Kidney (tissue), 14 donors: ENCODE data around the gene GTPBP1. TPM values are rescaled to one million over a fixed set of nuclear protein-coding genes. Genes with fewer than 3 reads are reported as not detected.
A peak's percentile ranks its signal among the peaks of the same experiment; 100 is the strongest.

Experiments
- DNase-seq, 5 donors: peaks; one replicate each; pipeline ENCODE4 v3.0.0-alpha.2; 2013 to 2020
- FAIRE-seq: peaks from 2 replicates; lab custom pipeline; 2012; peaks lifted over from hg19 to GRCh38; lab: Jason Lieb, UNC
- H3K27ac ChIP-seq, 2 donors: one replicate each; pipeline ENCODE4 v1.7.0; 2013; ENCODE audit warnings: low read depth in 2 of 2, low read length in 2 of 2, inconsistent platforms in 1 of 2
- H3K27me3 ChIP-seq: one replicate; pipeline ENCODE4 v1.7.1; 2013; ENCODE audit warnings: low read length, inconsistent platforms; ENCODE audit not compliant: control insufficient read depth, insufficient read depth
- H3K36me3 ChIP-seq, 3 donors: one replicate each; pipeline versions ENCODE4 v1.7.0 to v1.7.1; 2013; ENCODE audit warnings: low read length in 3 of 3, control low read depth in 1 of 3, inconsistent platforms in 1 of 3; ENCODE audit not compliant: insufficient read depth in 3 of 3, control insufficient read depth in 2 of 3
- H3K4me1 ChIP-seq, 3 donors: one replicate each; pipeline versions ENCODE4 v1.7.0 to v1.7.1; 2013; ENCODE audit warnings: low read length in 3 of 3, inconsistent platforms in 1 of 3, low read depth in 1 of 3; ENCODE audit not compliant: control insufficient read depth in 2 of 3, insufficient read depth in 2 of 3
- H3K4me3 ChIP-seq, 3 donors: one replicate each; pipeline versions ENCODE4 v1.7.0 to v1.8.1; 2013; ENCODE audit warnings: low read length in 3 of 3, control low read depth in 1 of 3, inconsistent platforms in 1 of 3
- H3K9ac ChIP-seq, 3 donors: one replicate each; pipeline versions ENCODE4 v1.7.0 to v1.7.1; 2013; ENCODE audit warnings: low read length in 3 of 3, control low read depth in 1 of 3, inconsistent platforms in 1 of 3
- H3K9me3 ChIP-seq, 3 donors: one replicate each; pipeline versions ENCODE4 v1.7.0 to v1.7.1; 2013; ENCODE audit warnings: low read length in 3 of 3, control low read depth in 1 of 3, inconsistent platforms in 1 of 3; ENCODE audit not compliant: control insufficient read depth in 2 of 3, insufficient read depth in 1 of 3
- intact Hi-C: fragments of 100-400 bp; cut with DNase I; formaldehyde crosslinking; loops from one replicate; pipeline ENCODE4 v1.11.1; 2022
- polyA plus RNA-seq: library from polyadenylated mRNA; stranded (reverse); fragments of 350-450 nt; fragmentation: Illumina TruSeq; extraction: RNeasy Lipid Tissue Mini Kit (QIAGEN cat#74804); gene quantifications from one replicate; pipeline ENCODE4 v1.2.3, GENCODE V29; 2014; ENCODE audit warnings: low read depth, low replicate concordance; ENCODE audit not compliant: insufficient read depth
- total RNA-seq: library from RNA; stranded (reverse); fragmentation: NEBNext Ultra II Directional; extraction: Animal tissue kit (Norgen Biotek cat#: 25700); gene quantifications from one replicate; pipeline ENCODE4 v1.2.1, GENCODE V29; 2021
- TF ChIP-seq, protein P1 (sequence below): IDR thresholded peaks from 3 replicates; pipeline ENCODE4 v1.5.1; 2012; ENCODE audit warnings: mild to moderate bottlenecking, moderate library complexity, borderline replicate concordance; ENCODE audit not compliant: insufficient read depth; ENCODE audit errors: extremely low read depth
- donor health status: control.
- donor health status: control.
- donor health status: control.
- donor health status: control.
- donor health status: control.
- donor health status: DM: yes; HTN: yes; CAD: no.
- donor health status: Normal renal cell carcinoma (clear cell type).

Gene GTPBP1
- total and polyA plus RNA-seq, 2 donors from 2014 or later: 11.7 to 52.0 TPM

- Histone ChIP-seq H3K9ac (peak overlapping the region; percentile 76 to 94 (median 81)), H3K27ac (peak overlapping the region in 1 of 2 donors; percentile 97), H3K4me3 (peak overlapping the region; percentile 81 to 93 (median 91)), H3K27me3 (no peaks in the 10 kb centered on the region), H3K4me1 (peaks cover 2 to 12% (median 7%) of the 10 kb centered on the region in 3 donors), H3K36me3 (no peaks in the 10 kb centered on the region), H3K9me3 (no peaks in the 10 kb centered on the region)
- intact Hi-C loops: no loop called here
- FAIRE-seq (no peak), DNase-seq (peak in 2 of 5 donors; percentile 37 to 52)
- TF ChIP-seq, protein P1, sequence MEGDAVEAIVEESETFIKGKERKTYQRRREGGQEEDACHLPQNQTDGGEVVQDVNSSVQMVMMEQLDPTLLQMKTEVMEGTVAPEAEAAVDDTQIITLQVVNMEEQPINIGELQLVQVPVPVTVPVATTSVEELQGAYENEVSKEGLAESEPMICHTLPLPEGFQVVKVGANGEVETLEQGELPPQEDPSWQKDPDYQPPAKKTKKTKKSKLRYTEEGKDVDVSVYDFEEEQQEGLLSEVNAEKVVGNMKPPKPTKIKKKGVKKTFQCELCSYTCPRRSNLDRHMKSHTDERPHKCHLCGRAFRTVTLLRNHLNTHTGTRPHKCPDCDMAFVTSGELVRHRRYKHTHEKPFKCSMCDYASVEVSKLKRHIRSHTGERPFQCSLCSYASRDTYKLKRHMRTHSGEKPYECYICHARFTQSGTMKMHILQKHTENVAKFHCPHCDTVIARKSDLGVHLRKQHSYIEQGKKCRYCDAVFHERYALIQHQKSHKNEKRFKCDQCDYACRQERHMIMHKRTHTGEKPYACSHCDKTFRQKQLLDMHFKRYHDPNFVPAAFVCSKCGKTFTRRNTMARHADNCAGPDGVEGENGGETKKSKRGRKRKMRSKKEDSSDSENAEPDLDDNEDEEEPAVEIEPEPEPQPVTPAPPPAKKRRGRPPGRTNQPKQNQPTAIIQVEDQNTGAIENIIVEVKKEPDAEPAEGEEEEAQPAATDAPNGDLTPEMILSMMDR: no peak
These were observed 48.5 kb upstream of the GTPBP1 start for GRCh38 chr22:38657045-38657909.

DNA sequence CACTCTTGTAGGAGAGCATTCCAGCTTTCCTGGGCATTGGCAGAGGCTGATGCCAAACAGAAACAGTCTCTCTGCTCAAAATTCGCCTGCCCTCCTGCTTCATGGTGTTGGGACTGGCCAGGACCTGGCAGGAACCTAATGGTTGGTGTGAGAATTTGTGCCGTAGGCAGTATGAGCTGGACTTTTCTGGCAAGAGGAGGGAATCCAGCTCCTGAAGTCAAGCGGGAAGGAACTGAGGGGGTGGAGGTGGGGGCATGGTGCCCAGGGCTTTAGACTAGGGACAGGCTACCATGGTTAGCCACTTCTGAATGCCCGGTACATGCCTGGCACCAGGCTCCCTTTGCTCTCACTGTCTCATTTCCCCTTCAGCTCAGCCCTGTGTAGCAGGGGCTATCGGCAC is 30.9 kb upstream of the GTPBP1 start:
- Histone ChIP-seq H3K9me3 (no peaks in the 10 kb centered on the region), H3K36me3 (peaks cover 3 to 15% (median 5%) of the 10 kb centered on the region in 3 donors), H3K27me3 (no peaks in the 10 kb centered on the region), H3K27ac (no peak overlapping the region), H3K9ac (no peak overlapping the region), H3K4me3 (no peak overlapping the region), H3K4me1 (no peaks in the 10 kb centered on the region)
- DNase-seq: no peak
- intact Hi-C loops: no loop called here
- TF ChIP-seq, protein P1: no peak
- FAIRE-seq: no peak

- H3K36me3 ChIP-seq: peaks cover 3 to 14% (median 5%) of the 10 kb centered on the region in 3 donors
- no peaks in the 10 kb centered on the region for H3K4me1 ChIP-seq
- FAIRE-seq (no peak), DNase-seq (no peak)
- no peaks in the 10 kb centered on the region for H3K27me3 ChIP-seq
- no peaks in the 10 kb centered on the region for H3K9me3 ChIP-seq
- no peak overlapping the region for H3K9ac ChIP-seq
- H3K4me3 ChIP-seq: no peak overlapping the region
- TF ChIP-seq, protein P1: no peak
- intact Hi-C loops: no loop called here
- no peak overlapping the region for H3K27ac ChIP-seq
These were observed 29.9 kb upstream of the GTPBP1 start for GRCh38 chr22:38675833-38676232.
